ENCODE measurements around the gene FRMPD1. TPM values are rescaled to one million over a fixed set of nuclear protein-coding genes. Genes with fewer than 3 reads are reported as not detected.

The FRMPD1 gene
- total and polyA plus RNA-seq, 2 donors from 2014 or later, result 0.19 to 0.90 TPM

DNA sequence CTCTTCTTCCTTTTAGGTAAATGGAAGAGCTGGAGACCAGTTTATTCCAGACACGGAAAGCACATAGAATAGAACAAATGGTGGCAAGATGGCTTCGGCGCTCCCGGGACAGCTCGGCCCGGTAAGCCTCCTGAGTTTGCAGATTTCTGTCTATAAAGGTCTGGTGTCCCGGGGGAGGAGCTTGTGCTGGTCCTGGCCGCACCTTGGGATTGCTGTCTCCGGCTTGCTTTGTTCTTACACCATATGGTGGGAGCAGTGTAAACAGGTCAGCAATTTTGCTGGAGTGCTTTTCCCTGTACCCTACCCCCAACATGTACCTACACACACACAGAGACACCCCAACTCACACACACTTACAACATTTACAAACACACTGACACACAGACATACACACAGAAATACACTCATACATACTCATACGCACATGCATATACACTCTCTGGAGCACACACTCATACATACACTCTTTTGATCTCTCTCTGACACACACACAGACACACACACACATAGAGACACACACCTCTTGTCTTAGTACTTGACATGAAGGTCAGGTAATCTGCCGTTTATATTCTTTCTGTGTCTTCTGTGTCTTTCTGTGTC, 42.0 kb downstream of the FRMPD1 start:
- no peaks in the 10 kb centered on the region for H3K9me3 ChIP-seq (ENCODE audit: control insufficient read depth in 2 of 3, insufficient read depth in 1 of 3, low read length in 3 of 3)
- TF ChIP-seq, protein P1, sequence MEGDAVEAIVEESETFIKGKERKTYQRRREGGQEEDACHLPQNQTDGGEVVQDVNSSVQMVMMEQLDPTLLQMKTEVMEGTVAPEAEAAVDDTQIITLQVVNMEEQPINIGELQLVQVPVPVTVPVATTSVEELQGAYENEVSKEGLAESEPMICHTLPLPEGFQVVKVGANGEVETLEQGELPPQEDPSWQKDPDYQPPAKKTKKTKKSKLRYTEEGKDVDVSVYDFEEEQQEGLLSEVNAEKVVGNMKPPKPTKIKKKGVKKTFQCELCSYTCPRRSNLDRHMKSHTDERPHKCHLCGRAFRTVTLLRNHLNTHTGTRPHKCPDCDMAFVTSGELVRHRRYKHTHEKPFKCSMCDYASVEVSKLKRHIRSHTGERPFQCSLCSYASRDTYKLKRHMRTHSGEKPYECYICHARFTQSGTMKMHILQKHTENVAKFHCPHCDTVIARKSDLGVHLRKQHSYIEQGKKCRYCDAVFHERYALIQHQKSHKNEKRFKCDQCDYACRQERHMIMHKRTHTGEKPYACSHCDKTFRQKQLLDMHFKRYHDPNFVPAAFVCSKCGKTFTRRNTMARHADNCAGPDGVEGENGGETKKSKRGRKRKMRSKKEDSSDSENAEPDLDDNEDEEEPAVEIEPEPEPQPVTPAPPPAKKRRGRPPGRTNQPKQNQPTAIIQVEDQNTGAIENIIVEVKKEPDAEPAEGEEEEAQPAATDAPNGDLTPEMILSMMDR (IDR thresholded peaks at IDR 0.05; ENCODE audit: borderline replicate concordance, extremely low read depth, insufficient read depth), result no peak
- peak overlapping the region in 2 of 3 donors; percentile 19 to 39 for H3K4me3 ChIP-seq (ENCODE audit: low read length in 3 of 3)
- H3K4me1 ChIP-seq (ENCODE audit: control insufficient read depth in 2 of 3, insufficient read depth in 2 of 3, low read depth in 1 of 3, low read length in 3 of 3), result no peaks in the 10 kb centered on the region
- H3K27me3 ChIP-seq (ENCODE audit: control insufficient read depth, insufficient read depth, low read length), result no peaks in the 10 kb centered on the region
- intact Hi-C loops (cut with DNase I), result no loop called here
- no peak for FAIRE-seq
- no peaks in the 10 kb centered on the region for H3K36me3 ChIP-seq (ENCODE audit: control insufficient read depth in 2 of 3, insufficient read depth in 3 of 3, low read length in 3 of 3)
- peak in 1 of 5 donors; percentile 9 for DNase-seq
- no peak overlapping the region for H3K9ac ChIP-seq (ENCODE audit: low read length in 3 of 3)
- no peak overlapping the region for H3K27ac ChIP-seq (ENCODE audit: low read depth in 2 of 2, low read length in 2 of 2)

DNA sequence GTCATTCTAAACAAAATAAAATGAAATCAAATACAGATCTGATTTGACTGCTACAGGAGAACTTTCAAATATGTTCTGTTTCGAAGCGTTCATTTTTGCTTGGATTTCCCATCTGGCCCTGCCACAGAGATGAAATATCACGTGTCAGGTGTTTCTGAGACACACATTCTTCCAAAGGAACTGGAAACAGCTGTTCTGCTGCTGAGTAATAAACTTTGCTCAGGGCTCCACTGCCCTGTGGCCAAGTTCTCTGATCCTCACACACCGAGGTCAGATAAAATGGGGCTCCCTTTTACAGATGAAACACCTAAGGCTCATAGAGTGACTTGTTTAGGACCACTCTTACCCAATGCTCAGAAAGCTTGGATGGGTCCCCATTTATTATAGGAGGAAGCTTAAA, 42.5 kb downstream of the FRMPD1 start:
- Histone ChIP-seq H3K4me3 (ENCODE audit: low read length in 3 of 3) (peak overlapping the region in 1 of 3 donors; percentile 39), H3K9me3 (ENCODE audit: control insufficient read depth in 2 of 3, insufficient read depth in 1 of 3, low read length in 3 of 3) (no peaks in the 10 kb centered on the region), H3K36me3 (ENCODE audit: control insufficient read depth in 2 of 3, insufficient read depth in 3 of 3, low read length in 3 of 3) (no peaks in the 10 kb centered on the region), H3K27ac (ENCODE audit: low read depth in 2 of 2, low read length in 2 of 2) (no peak overlapping the region), H3K4me1 (ENCODE audit: control insufficient read depth in 2 of 3, insufficient read depth in 2 of 3, low read depth in 1 of 3, low read length in 3 of 3) (no peaks in the 10 kb centered on the region), H3K9ac (ENCODE audit: low read length in 3 of 3) (no peak overlapping the region), H3K27me3 (ENCODE audit: control insufficient read depth, insufficient read depth, low read length) (no peaks in the 10 kb centered on the region)
- FAIRE-seq, result no peak
- intact Hi-C loops (cut with DNase I), result no loop called here
- peak in 2 of 5 donors; percentile 40 to 43 for DNase-seq
- TF ChIP-seq, protein P1 (IDR thresholded peaks at IDR 0.05; ENCODE audit: borderline replicate concordance, extremely low read depth, insufficient read depth), result no peak

DNA sequence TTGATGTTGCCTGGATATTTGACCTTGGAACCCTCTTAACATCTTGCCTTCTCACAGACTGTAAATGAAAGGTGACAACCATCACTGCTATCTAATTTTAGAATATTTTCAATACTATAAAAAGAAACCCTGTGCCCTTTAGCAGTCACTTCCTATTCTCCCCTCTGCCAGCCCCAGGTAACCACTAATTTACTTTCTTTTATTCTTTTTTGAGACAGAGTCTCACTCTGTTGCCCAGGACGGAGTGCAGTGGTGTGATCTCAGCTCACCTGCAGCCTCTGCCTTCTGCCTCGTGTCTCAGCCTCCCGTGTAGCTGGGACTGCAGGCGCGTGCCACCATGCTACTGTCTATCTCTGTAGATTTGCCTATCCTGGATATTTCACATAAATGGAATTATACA, 43.6 kb downstream of the FRMPD1 start:
- Histone ChIP-seq H3K9ac (ENCODE audit: low read length in 3 of 3) (no peak overlapping the region), H3K4me3 (ENCODE audit: low read length in 3 of 3) (no peak overlapping the region), H3K9me3 (ENCODE audit: control insufficient read depth in 2 of 3, insufficient read depth in 1 of 3, low read length in 3 of 3) (no peaks in the 10 kb centered on the region), H3K27ac (ENCODE audit: low read depth in 2 of 2, low read length in 2 of 2) (no peak overlapping the region), H3K36me3 (ENCODE audit: control insufficient read depth in 2 of 3, insufficient read depth in 3 of 3, low read length in 3 of 3) (no peaks in the 10 kb centered on the region), H3K27me3 (ENCODE audit: control insufficient read depth, insufficient read depth, low read length) (no peaks in the 10 kb centered on the region), H3K4me1 (ENCODE audit: control insufficient read depth in 2 of 3, insufficient read depth in 2 of 3, low read depth in 1 of 3, low read length in 3 of 3) (no peaks in the 10 kb centered on the region)
- TF ChIP-seq, protein P1 (IDR thresholded peaks at IDR 0.05; ENCODE audit: borderline replicate concordance, extremely low read depth, insufficient read depth), result no peak
- intact Hi-C loops (cut with DNase I), result no loop called here
- FAIRE-seq (no peak), DNase-seq (no peak)

DNA sequence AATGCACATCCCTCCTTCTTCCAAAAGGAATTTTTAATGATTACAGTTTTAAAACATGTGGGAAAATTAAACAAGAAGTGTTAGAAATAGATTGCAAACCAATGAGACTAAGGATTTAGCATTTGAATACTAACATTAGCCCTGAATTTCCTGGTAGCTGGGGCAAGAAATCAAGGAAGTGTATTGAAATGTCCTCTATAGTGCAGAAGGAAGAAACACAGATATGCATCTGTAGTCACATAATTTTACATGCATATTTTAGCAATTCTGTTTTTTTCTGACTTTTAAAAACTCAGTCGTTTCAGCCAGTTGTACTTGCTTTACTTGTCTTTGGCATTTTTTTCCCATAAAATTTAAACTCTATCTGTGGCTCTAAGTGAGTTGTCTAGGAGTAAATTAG, 45.8 kb downstream of the FRMPD1 start:
- DNase-seq (no peak), FAIRE-seq (no peak)
- Histone ChIP-seq H3K9ac (ENCODE audit: low read length in 3 of 3) (no peak overlapping the region), H3K36me3 (ENCODE audit: control insufficient read depth in 2 of 3, insufficient read depth in 3 of 3, low read length in 3 of 3) (no peaks in the 10 kb centered on the region), H3K4me3 (ENCODE audit: low read length in 3 of 3) (no peak overlapping the region), H3K27ac (ENCODE audit: low read depth in 2 of 2, low read length in 2 of 2) (no peak overlapping the region), H3K4me1 (ENCODE audit: control insufficient read depth in 2 of 3, insufficient read depth in 2 of 3, low read depth in 1 of 3, low read length in 3 of 3) (no peaks in the 10 kb centered on the region), H3K9me3 (ENCODE audit: control insufficient read depth in 2 of 3, insufficient read depth in 1 of 3, low read length in 3 of 3) (no peaks in the 10 kb centered on the region), H3K27me3 (ENCODE audit: control insufficient read depth, insufficient read depth, low read length) (no peaks in the 10 kb centered on the region)
- TF ChIP-seq, protein P1 (IDR thresholded peaks at IDR 0.05; ENCODE audit: borderline replicate concordance, extremely low read depth, insufficient read depth), result no peak
- intact Hi-C loops (cut with DNase I), result no loop called here

Data from kidney (tissue), 14 donors.